Hematopoietic multipotent progenitor cell treated with erythropoietin and hydrocortisone succinate and interleukin-3 and kit ligand, for 4 days (in vitro differentiated cells): Measurements from ENCODE around the gene RARRES1.

Experiments
- DNase-seq: peaks from one replicate; pipeline ENCODE4 v3.0.0-alpha.2; 2015

RARRES1 gene, protein sequence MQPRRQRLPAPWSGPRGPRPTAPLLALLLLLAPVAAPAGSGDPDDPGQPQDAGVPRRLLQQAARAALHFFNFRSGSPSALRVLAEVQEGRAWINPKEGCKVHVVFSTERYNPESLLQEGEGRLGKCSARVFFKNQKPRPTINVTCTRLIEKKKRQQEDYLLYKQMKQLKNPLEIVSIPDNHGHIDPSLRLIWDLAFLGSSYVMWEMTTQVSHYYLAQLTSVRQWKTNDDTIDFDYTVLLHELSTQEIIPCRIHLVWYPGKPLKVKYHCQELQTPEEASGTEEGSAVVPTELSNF

GRCh38 chr3:158731938-158732855, at the start of gene RARRES1:
Gene RARRES1, minus strand, starts transcription at chr3:158732457. Its CDS starts 42 bp downstream, at chr3:158732415.
- DNase-seq = peak; percentile 80

- DNase-seq = no peak
Observed at GRCh38 chr3:158781849-158782248, 49.6 kb upstream of the RARRES1 start.

GRCh38 chr3:158781191-158781590, 48.9 kb upstream of the RARRES1 start:
- no peak for DNase-seq

DNA sequence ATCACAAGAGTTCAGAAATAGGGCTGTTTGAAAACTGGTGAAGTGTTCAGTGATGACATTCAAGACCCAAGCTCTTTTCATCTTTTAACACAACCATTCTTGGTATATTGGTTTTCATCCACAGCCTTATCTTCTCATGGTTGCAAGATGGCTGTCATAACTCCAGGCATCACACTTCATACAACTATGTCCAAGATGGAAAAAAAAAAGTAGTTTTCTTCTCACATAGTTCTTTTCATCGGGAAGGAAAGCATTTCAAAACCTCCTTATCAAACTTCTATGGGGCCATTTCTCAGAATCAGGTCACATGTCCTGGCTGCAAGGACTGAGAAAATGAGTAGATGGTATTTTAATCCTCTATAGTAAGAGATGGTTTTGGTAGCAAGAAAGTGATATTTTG, 48.5 kb upstream of the RARRES1 start:
- no peak for DNase-seq

GRCh38 chr3:158777161-158777873, 45.1 kb upstream of the RARRES1 start:
- no peak for DNase-seq

- DNase-seq = no peak
Observed at GRCh38 chr3:158776531-158776930, 44.3 kb upstream of the RARRES1 start.

- DNase-seq = no peak
Observed at GRCh38 chr3:158775426-158776410, 43.5 kb upstream of the RARRES1 start.

- no peak for DNase-seq
Observed at GRCh38 chr3:158774965-158775364, 42.7 kb upstream of the RARRES1 start.

DNA sequence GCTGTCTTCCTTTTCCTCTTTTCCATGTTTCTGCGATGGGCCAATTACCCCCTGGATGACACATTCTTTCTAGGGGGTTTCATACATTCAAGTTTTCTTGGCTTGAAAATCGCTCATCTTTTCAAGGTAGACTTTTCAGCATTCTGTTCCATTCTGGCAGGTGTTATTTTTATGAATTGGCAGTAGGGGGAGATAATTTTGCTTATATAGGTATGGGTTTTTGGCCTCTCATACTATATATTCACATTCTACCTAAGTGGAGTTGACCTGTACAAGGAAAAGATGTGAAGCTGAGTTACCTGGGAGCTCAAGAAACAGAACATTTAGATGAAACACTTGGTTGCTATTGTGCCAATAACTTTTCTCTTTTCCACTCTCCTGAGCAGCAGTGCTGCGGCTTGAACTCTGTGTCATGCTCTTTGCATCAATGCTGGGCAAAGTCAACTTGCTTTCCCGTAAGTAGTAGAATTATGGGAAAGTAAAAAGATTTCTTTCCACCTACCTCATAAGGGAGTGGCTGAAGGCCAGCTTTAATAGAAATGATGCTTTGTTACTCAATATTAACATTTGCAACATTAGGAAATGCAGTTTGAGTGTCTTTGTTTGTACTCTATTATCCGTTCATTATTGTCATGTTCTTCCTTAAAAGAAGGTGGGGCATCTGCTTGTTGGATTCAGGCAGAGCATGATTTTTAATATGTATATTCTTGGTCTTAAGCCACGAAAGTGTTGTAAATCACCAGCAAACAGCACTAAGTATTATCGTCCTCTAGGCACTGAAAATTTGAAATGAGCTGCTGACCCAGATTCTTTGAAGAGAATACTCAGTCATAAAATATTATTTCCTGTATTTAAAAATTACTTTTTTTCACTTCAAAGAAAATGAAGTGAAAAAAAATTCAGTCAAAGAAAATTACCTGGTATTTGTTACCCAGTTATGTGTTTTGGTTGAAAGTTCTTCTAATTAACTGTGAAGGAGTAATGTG, 41.9 kb upstream of the RARRES1 start:
- no peak for DNase-seq

GRCh38 chr3:158773166-158773565, 40.9 kb upstream of the RARRES1 start:
- DNase-seq = peak; percentile 81

DNA sequence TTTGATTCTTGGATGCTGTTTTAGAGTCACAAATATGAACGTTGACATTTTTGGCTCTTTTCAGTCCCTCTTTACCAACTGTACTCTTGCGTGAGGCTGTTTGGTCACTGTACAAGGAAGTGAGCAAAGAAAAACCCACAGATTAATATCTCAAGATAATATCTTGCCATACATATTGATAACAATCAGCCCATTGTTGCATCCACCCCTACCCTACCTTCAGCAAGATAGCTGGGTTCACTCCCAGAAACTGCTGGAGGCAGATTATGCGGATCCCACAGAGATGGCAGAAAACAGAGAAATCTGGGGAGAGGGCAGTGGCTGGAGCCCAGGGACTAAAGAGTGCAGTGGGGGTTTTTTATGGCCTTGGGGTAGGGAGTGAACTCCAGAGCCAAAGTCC, 39.7 kb upstream of the RARRES1 start:
- peak; percentile 57 for DNase-seq

- DNase-seq = no peak
Observed at GRCh38 chr3:158771577-158771976, 39.3 kb upstream of the RARRES1 start.

DNA sequence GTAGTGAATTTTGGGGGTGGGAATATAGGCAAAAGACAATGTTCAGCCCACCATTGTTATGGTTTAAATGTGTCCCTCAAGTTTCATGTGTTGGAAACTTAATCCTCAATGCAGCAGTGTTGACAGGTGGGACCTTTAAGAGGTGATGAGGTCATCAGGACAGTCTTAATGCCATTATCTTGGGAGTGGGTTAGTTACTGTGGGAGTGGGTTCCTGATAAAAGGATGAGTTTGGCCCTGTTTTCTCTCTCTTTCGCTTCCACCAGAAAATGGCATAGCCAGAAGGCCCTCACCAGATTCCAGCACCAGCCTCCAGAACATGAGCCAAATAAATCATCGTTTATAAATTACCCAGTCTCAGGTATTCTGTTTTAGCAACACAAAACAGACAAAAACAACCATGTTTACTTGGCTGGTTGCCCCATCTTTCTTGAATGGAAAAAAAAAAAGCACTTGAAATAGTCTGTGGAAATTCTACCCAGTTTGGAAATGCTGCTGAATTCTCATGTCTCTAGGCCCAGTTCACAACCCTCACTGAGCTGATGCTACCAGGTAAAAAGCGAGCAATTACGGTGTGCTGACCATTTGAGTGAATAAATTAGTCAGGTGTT, 38.6 kb upstream of the RARRES1 start:
- DNase-seq = no peak

GRCh38 chr3:158769952-158770740, 37.9 kb upstream of the RARRES1 start:
- DNase-seq = no peak

- DNase-seq = no peak
Observed at GRCh38 chr3:158769549-158769948, 37.3 kb upstream of the RARRES1 start.

- DNase-seq = no peak
Observed at GRCh38 chr3:158768881-158769543, 36.8 kb upstream of the RARRES1 start.

GRCh38 chr3:158768361-158768787, 36.1 kb upstream of the RARRES1 start:
- DNase-seq = no peak

- no peak for DNase-seq
Observed at GRCh38 chr3:158766364-158766763, 34.1 kb upstream of the RARRES1 start.
